A673 (cell line): ENCODE results near the gene ERCC6. TPM values are rescaled to one million over a fixed set of nuclear protein-coding genes. Genes with fewer than 3 reads are reported as not detected.

Experiments used
- BruUV-seq: library from RNA; stranded (reverse); fragments of 400-500 nt; replicated peaks from 2 replicates; lab custom pipeline; 2021; lab: Mats Ljungman, UMichigan
- CTCF ChIA-PET: fragments of 300-600 bp; sonication (Branson Sonifier 250); formaldehyde crosslinking; loops from one replicate; lab custom pipeline; 2022; ENCODE audit warnings: antibody characterized with exemption; lab: Charles Lee
- POLR2A ChIA-PET: fragments of 300-600 bp; sonication (Branson Sonifier 250); formaldehyde crosslinking; loops from one replicate; lab custom pipeline; 2022; ENCODE audit warnings: antibody characterized with exemption; ENCODE audit not compliant: low non-redundant PET; lab: Charles Lee
- DNase-seq: peaks from one replicate; pipeline ENCODE4 v3.0.0-alpha.2; 2015; ENCODE audit warnings: low spot score
- H3K27ac ChIP-seq: fragments of 200-600 bp; sonication (generic); 2 replicates; pipeline ENCODE4 v1.5.1; 2016; ENCODE audit warnings: mixed run types, low read depth, mild to moderate bottlenecking, mixed read lengths, antibody characterized with exemption, low read length; ENCODE audit not compliant: poor library complexity, severe bottlenecking
- H3K27me3 ChIP-seq: fragments of 200-600 bp; sonication (generic); replicated peaks from 2 replicates; pipeline ENCODE4 v1.6.1; 2017; ENCODE audit warnings: mixed run types, low read depth, mild to moderate bottlenecking, mixed read lengths, antibody characterized with exemption, low read length; ENCODE audit not compliant: insufficient read depth, poor library complexity
- H3K36me3 ChIP-seq: fragments of 200-600 bp; sonication (generic); 2 replicates; pipeline ENCODE4 v1.6.1; 2016; ENCODE audit warnings: mixed run types, mild to moderate bottlenecking, mixed read lengths, antibody characterized with exemption, low read length; ENCODE audit not compliant: insufficient read depth, poor library complexity, severe bottlenecking
- H3K4me1 ChIP-seq: fragments of 200-600 bp; sonication (generic); 2 replicates; pipeline ENCODE4 v1.6.1; 2017; ENCODE audit warnings: mixed run types, mild to moderate bottlenecking, mixed read lengths, antibody characterized with exemption, low read length; ENCODE audit not compliant: insufficient read depth, poor library complexity, severe bottlenecking
- H3K4me3 ChIP-seq: fragments of 200-600 bp; sonication (generic); 2 replicates; pipeline ENCODE4 v1.5.1; 2016; ENCODE audit warnings: low read depth, mixed run types, mild to moderate bottlenecking, mixed read lengths, low read length; ENCODE audit not compliant: poor library complexity, severe bottlenecking
- H3K9me3 ChIP-seq: fragments of 200-600 bp; sonication (generic); 2 replicates; pipeline ENCODE4 v1.6.1; 2016; ENCODE audit warnings: mixed run types, low read depth, mild to moderate bottlenecking, mixed read lengths, antibody characterized with exemption, low read length; ENCODE audit not compliant: poor library complexity, severe bottlenecking
- CTCF ChIP-seq: fragments of 300-800, 200-600 bp; sonication (generic); conservative IDR thresholded peaks from 2 replicates; pipeline ENCODE4 v1.5.1; 2017; ENCODE audit warnings: low read depth, mild to moderate bottlenecking, antibody characterized with exemption, low read length, moderate library complexity, mixed read lengths
- EZH2 ChIP-seq: fragments of 200-600 bp; sonication (generic); IDR thresholded peaks from 2 replicates; pipeline ENCODE4 v1.6.1; 2017; ENCODE audit warnings: borderline replicate concordance, low read depth, mild to moderate bottlenecking, mixed read lengths, antibody characterized with exemption, low read length; ENCODE audit not compliant: poor library complexity, severe bottlenecking
- intact Hi-C: fragments of 100-400 bp; cut with micrococcal nuclease; formaldehyde crosslinking; loops from one replicate; pipeline ENCODE4 v1.10.0; 2022; ENCODE audit not compliant: unreplicated experiment
- total RNA-seq: library from RNA; stranded (reverse); gene quantifications from 2 replicates; pipeline ENCODE4 v1.2.3, GENCODE V29; 2021

Gene ERCC6
- total RNA-seq, 1 experiment from 2014 or later = 11.0 TPM

GRCh38 chr10:49534670-49535381, 4.1 kb downstream of the ERCC6 start:
- BruUV-seq = no TSS peak
- H3K27me3 ChIP-seq = no peaks in the 10 kb centered on the region
- H3K36me3 ChIP-seq = no peaks in the 10 kb centered on the region
- no peak for DNase-seq
- no peak overlapping the region for H3K4me3 ChIP-seq
- H3K4me1 ChIP-seq = no peaks in the 10 kb centered on the region
- no peak overlapping the region for H3K27ac ChIP-seq
- ChIA-PET CTCF (no interaction called here), POLR2A (no interaction called here)
- TF ChIP-seq EZH2 (no peak), CTCF (no peak)
- intact Hi-C loops = no loop called here
- H3K9me3 ChIP-seq = no peaks in the 10 kb centered on the region

- no peaks in the 10 kb centered on the region for H3K27me3 ChIP-seq
- H3K4me3 ChIP-seq = no peak overlapping the region
- intact Hi-C loops = no loop called here
- no peaks in the 10 kb centered on the region for H3K4me1 ChIP-seq
- H3K27ac ChIP-seq = no peak overlapping the region
- no peaks in the 10 kb centered on the region for H3K9me3 ChIP-seq
- BruUV-seq = no TSS peak
- no peak for DNase-seq
- POLR2A ChIA-PET = no interaction called here
- H3K36me3 ChIP-seq = no peaks in the 10 kb centered on the region
- TF ChIP-seq EZH2 (no peak), CTCF (no peak)
- CTCF ChIA-PET = no interaction called here
Observed at GRCh38 chr10:49532461-49532860, 6.5 kb downstream of the ERCC6 start.

GRCh38 chr10:49528977-49529506, 9.9 kb downstream of the ERCC6 start:
- Histone ChIP-seq H3K27ac (no peak overlapping the region), H3K4me1 (no peaks in the 10 kb centered on the region), H3K36me3 (no peaks in the 10 kb centered on the region), H3K27me3 (no peaks in the 10 kb centered on the region), H3K4me3 (no peak overlapping the region), H3K9me3 (no peaks in the 10 kb centered on the region)
- no TSS peak for BruUV-seq
- TF ChIP-seq EZH2 = no peak
- TF ChIP-seq CTCF = no peak
- no peak for DNase-seq
- CTCF ChIA-PET = no interaction called here
- intact Hi-C loops = no loop called here
- POLR2A ChIA-PET = no interaction called here
